Germinal center (tissue), 1 donor: Measurements from ENCODE around the gene EDEM1.

ENCODE experiments used
- DNase-seq: peaks from one replicate; pipeline ENCODE4 v3.0.0; 2012; ENCODE audit warnings: mixed read lengths, low spot score

EDEM1 gene

GRCh38 chr3:5198986-5199731 lies 11.7 kb downstream of the EDEM1 start:
- no peak for DNase-seq

DNA sequence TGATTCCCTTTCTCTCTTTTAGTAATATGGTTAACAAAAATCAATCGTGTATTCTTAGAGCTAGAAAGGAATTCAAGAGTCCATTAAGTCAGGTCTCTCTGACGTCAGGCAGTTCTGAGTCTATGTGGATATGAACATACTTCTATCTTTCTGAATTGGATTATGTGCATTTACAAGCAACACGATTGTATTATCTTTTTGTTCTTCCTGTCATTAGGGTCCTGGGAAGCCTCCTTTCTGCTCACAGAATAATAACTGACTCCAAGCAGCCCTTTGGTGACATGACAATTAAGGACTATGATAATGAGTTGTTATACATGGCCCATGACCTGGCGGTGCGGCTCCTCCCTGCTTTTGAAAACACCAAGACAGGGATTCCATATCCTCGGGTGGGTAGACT lies 14.0 kb downstream of the EDEM1 start:
- DNase-seq, result no peak

DNA sequence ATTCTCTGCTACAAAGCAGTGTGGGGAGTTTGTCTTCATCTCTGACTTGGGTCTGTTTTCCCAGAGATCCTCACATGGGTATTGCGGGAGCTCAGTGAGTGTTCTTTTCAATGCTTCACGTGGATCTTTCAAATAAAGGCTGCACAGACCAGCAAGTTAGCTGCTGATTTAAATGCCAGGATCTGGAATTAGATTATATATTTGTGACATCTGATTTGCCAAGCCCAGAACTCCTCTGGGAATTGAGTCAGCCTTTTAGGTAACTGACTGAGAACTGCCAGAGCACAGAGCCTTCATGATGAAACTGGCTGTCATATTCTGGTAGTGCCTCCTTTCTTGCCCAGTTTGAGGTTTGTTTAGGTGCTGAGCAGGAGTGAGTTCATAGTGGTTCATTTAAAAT lies 14.7 kb downstream of the EDEM1 start:
- no peak for DNase-seq

GRCh38 chr3:5205165-5205941 lies 17.8 kb downstream of the EDEM1 start:
- no peak for DNase-seq

DNA sequence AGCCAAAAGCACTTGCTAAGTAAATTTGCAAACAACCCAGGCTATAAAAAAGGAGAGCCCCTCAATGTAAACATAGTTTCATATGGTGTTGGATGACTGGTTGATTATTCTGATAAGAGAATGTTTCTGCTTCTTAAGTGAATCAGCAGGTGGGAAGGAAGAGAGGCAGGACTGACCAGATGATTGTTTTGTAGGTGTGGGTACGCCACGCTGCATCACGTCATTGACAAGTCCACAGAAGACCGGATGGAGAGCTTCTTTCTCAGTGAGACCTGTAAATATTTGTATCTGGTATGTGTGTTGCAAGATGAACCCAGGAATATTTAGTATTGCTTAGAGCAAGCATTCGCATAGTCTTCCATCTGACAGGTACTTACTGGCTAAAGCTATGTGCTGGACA lies 23.4 kb downstream of the EDEM1 start:
- DNase-seq, result no peak

GRCh38 chr3:5212628-5213573 lies 25.4 kb downstream of the EDEM1 start:
- no peak for DNase-seq

DNA sequence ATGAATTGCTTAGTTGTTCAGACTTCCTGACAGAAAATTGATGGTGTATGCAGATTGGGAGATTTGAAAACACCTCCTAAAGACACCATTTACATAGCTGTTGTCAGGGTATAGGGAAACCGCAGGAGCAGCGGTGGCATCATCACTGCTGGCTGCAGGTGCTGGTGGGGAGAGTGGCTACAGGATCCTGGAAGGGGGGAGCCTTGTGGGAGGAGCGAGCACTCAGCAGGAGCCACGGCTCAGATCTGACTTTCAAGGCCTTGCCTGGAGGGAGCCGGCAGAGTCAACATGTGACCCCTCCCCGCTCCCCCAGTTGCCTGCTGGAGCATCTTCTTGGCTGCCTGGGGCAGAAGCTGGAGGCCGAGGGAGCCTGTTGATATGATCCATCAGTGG lies 26.1 kb downstream of the EDEM1 start:
- no peak for DNase-seq

DNA sequence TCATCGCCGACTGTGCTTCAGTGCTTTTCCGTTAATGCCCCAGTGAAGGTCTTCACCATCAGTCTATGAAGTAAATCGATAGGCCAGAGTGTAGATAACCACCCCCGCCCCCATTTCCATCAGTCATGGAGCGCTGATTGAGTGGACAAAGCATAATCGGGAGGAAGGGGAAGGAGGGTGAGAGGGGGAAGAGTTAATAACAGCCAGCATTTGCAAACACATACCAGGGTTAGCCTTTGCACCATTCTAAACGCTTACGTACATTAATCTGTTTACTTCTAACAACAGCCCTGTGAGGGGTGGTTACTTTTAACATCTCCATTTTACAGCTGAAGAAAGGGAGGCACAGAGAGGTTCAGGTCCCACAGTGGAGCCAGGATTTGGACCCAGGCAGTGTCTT lies 26.8 kb downstream of the EDEM1 start:
- no peak for DNase-seq

DNA sequence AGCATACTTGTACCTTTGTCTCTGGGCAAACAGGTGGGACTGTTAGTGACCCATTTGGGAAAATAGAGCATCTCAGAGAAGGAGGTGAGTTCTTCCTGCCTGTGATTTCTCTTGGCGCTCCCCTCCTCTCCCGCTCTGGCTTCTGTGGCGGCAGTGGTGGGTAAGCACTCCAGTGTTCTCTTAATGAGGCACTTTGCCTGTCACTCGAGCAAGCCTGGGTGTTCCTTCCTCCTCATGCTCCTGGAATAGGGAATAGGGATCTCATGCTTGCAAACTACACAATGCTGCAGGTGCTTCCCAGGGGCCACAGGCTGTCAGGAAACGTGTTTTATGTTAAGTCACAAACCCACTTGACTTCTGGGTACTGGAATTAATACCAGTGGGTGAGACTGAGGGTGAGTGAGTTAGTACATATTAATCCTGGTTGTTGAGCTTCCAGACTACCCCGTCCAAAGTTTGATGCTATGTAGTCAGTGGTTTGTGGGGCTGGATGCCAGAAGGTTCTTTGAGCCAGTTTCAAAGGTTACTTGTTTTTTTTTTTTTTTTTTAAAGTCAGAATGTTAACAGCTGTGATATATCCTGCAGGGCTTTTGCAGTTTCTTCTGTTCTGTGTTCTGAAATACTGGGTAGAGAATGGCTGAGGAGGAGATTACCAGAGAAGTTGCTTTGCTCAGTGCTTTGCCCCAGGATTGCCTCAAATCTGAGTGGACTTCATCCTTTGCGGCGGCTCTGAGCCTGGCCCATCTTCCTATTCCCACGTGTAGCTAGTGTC lies 30.5 kb downstream of the EDEM1 start:
- DNase-seq, result no peak

GRCh38 chr3:5218815-5219214 lies 31.3 kb downstream of the EDEM1 start:
- no peak for DNase-seq

- no peak for DNase-seq
Observed at GRCh38 chr3:5219216-5219615, 31.7 kb downstream of the EDEM1 start.

- DNase-seq, result no peak
Observed at GRCh38 chr3:5220193-5220592, 32.7 kb downstream of the EDEM1 start.

DNA sequence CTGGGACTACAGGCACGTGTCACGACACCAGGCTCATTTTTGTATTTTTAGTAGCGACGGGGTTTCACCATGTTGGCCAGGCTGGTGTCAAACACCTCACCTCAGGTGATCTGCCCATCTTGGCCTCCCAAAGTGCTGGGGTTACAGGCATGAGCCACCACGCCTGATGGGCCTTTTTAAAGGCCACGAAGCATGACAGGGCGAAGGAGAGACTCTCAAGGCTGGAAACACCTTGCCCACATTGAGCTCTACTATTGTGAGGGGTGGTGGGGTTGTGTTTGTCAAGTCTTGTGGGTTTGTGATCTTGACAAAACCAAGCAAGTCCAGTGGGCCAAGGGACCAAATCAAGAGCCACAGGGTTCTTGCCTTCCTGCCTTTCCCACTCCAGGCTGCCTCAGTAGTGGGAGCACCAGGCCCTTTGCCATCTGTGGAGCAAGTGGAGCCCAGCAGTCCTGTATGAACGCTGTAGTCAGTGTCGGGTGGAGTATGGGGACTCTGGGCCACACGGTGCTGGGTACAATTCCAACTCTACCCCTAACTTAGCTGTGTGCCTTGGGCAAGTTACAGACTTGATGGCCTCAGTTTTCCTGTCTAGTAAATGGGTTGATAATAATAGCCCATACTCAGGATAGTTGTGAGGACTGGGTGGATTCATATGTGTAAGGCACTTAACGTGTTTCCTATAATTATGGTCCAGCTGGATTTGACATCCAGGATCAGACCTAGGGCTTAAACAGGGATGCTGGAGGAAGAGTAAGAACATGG lies 33.3 kb downstream of the EDEM1 start:
- no peak for DNase-seq

- no peak for DNase-seq
Observed at GRCh38 chr3:5221701-5222100, 34.2 kb downstream of the EDEM1 start.

- DNase-seq, result no peak
Observed at GRCh38 chr3:5222283-5223005, 34.9 kb downstream of the EDEM1 start.

DNA sequence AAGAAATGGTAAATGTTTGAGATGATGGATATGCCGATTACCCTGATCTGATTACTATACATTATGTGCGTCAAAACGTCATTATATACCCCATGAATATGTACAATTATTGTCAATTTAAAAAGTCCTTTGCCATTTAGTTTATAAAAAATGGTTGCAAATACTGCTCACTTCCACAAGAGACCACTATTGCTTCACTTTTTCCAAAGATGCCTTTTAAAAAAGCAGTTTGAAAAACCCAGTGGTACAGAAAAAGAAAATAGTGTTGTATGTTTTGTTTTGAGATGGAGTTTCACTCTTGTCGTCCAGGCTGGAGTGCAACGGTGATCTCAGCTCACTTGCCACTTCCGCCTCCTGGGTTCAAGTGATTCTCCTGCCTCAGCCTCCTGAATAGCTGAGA lies 39.3 kb downstream of the EDEM1 start:
- DNase-seq, result no peak

DNA sequence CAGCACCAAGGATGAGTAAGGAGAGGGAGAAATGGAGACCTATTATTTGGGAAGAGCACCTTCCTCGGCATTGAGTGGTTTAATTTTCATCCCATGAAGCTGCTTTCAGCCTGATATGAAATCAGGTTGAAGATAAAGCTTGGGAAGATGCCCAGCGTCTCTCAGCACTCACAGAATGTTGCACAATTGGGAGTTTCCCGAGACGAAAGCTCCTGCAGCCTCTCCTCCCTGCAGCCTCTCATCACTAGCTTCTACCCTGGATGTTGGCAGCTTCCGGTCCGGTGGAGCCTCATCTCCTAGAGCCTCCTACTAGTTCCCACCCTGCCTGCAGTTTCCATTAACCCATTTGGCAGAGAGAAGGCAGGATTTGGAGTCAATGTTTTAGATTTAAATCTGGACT lies 40.3 kb downstream of the EDEM1 start:
- DNase-seq, result no peak

- no peak for DNase-seq
Observed at GRCh38 chr3:5229414-5229813, 41.9 kb downstream of the EDEM1 start.

DNA sequence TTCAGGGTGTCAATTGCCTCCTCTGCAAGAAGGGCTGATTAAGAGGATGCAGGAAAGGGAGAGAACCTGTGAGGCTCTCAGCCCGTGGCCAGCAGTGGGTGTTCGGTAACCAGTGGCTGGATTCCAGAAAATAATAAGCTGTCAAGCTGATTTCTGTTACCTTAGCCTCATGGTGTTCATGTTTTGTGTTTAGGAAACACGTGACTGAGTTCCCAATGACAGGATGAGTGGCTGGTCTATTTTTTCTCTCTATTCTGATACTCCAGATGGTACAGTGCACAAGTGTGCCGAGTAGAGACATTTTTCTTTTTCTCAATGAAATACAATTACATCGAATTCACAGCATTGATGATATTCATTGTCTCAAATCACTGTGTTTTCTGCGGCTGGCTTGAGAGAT lies 43.6 kb downstream of the EDEM1 start:
- DNase-seq, result no peak

DNA sequence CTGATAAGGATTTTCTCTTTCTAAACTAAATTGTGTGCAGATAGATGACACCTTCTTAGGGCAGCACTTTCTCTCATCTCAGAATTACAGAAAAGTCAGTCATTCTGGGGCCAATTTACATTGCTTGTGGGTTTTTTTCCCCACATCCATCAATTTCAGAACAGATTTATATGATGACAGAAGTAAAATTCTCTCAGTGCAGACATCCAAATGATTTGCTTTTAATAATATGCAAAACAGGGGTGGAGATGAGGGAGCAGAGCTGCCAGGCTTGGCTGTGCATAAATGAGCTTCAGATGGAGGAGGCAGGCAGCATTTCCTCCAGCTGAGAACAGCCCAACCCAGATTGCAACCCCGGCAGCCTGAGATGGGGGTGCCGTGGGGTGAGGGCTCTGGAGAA lies 44.0 kb downstream of the EDEM1 start:
- no peak for DNase-seq
